ENCODE data around the gene GNB4.

DNA sequence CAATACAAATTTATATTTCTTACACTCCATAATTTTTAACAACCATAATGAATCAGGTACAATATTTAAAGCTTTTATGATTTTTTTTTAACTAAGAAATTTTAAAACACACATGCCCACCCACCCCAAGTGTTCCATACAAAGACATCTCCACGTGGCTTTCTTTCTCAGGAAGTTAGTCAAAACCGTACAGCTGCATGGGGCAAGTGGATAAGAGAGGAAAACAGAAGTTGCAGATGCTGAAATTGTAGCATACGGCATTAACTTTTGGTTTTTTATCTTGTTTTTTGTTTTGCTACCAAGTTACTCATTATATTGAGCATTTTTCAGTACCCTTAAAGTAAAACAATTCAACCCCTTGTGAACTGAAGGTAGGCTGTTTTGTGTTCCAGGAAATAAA lies 14.8 kb downstream of the GNB4 start:
- TF ChIP-seq, protein P1, sequence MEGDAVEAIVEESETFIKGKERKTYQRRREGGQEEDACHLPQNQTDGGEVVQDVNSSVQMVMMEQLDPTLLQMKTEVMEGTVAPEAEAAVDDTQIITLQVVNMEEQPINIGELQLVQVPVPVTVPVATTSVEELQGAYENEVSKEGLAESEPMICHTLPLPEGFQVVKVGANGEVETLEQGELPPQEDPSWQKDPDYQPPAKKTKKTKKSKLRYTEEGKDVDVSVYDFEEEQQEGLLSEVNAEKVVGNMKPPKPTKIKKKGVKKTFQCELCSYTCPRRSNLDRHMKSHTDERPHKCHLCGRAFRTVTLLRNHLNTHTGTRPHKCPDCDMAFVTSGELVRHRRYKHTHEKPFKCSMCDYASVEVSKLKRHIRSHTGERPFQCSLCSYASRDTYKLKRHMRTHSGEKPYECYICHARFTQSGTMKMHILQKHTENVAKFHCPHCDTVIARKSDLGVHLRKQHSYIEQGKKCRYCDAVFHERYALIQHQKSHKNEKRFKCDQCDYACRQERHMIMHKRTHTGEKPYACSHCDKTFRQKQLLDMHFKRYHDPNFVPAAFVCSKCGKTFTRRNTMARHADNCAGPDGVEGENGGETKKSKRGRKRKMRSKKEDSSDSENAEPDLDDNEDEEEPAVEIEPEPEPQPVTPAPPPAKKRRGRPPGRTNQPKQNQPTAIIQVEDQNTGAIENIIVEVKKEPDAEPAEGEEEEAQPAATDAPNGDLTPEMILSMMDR (IDR thresholded peaks at IDR 0.05; ENCODE audit: low read length) = no peak
- TF ChIP-seq EZH2 (optimal IDR thresholded peaks at IDR 0.05; ENCODE audit: low read depth, low read length) (no peak), EZH2phosphoT487 (IDR thresholded peaks at IDR 0.05; ENCODE audit: low read length) (no peak)

Data from MM.1S (cell line).